ENCODE measurements around the gene SPANXN3.
"Not testable (repeated sequence)": the region's sequence is repeated elsewhere in the genome, so short reads cannot be mapped to it uniquely, and the experiment has no call there.

SPANXN3 gene

GRCh38 chrX:143517375-143517774 lies at the start of gene SPANXN3:
SPANXN3 (minus strand) TSS chrX:143517475; CDS start chrX:143517391, 84 bp downstream.
- not testable (repeated sequence) for H3K27ac ChIP-seq (ENCODE audit: low read length); H3K27me3 ChIP-seq (ENCODE audit: control insufficient read depth in 1 of 2, insufficient read depth in 2 of 2, low read length in 2 of 2); H3K4me3 ChIP-seq (ENCODE audit: low read length in 2 of 2)

GRCh38 chrX:143536176-143536575 lies 18.9 kb upstream of the SPANXN3 start:
- no peaks in the 10 kb centered on the region for H3K36me3 ChIP-seq (ENCODE audit: control insufficient read depth in 2 of 2, insufficient read depth in 2 of 2, low read length in 2 of 2)
- no peak overlapping the region for H3K27ac ChIP-seq (ENCODE audit: low read length)
- no peak overlapping the region for H3K9ac ChIP-seq (ENCODE audit: low read length in 2 of 2)
- H3K4me3 ChIP-seq (ENCODE audit: low read length in 2 of 2), result no peak overlapping the region
- no peaks in the 10 kb centered on the region for H3K4me1 ChIP-seq (ENCODE audit: control insufficient read depth, insufficient read depth, low read length)
- H3K27me3 ChIP-seq (ENCODE audit: control insufficient read depth in 1 of 2, insufficient read depth in 2 of 2, low read length in 2 of 2), result peaks cover 0 to 4% of the 10 kb centered on the region in 2 donors
- H3K9me3 ChIP-seq (ENCODE audit: control insufficient read depth in 2 of 2, low read length in 2 of 2), result peaks cover 0 to 4% of the 10 kb centered on the region in 2 donors

More at GRCh38 chrX:143517375-143517774, at the start of gene SPANXN3:
- not testable (repeated sequence) for H3K36me3 ChIP-seq (ENCODE audit: control insufficient read depth in 2 of 2, insufficient read depth in 2 of 2, low read length in 2 of 2); H3K9ac ChIP-seq (ENCODE audit: low read length in 2 of 2); H3K4me1 ChIP-seq (ENCODE audit: control insufficient read depth, insufficient read depth, low read length); H3K9me3 ChIP-seq (ENCODE audit: control insufficient read depth in 2 of 2, low read length in 2 of 2)

GRCh38 chrX:143502196-143502595 lies 15.1 kb downstream of the SPANXN3 start:
- not testable (repeated sequence) for H3K4me3 ChIP-seq (ENCODE audit: low read length in 2 of 2); H3K27me3 ChIP-seq (ENCODE audit: control insufficient read depth in 1 of 2, insufficient read depth in 2 of 2, low read length in 2 of 2); H3K36me3 ChIP-seq (ENCODE audit: control insufficient read depth in 2 of 2, insufficient read depth in 2 of 2, low read length in 2 of 2); H3K9me3 ChIP-seq (ENCODE audit: control insufficient read depth in 2 of 2, low read length in 2 of 2); H3K27ac ChIP-seq (ENCODE audit: low read length); H3K9ac ChIP-seq (ENCODE audit: low read length in 2 of 2); H3K4me1 ChIP-seq (ENCODE audit: control insufficient read depth, insufficient read depth, low read length)

- H3K9ac ChIP-seq (ENCODE audit: low read length in 2 of 2), result no peak overlapping the region
- H3K27ac ChIP-seq (ENCODE audit: low read length), result no peak overlapping the region
- no peaks in the 10 kb centered on the region for H3K36me3 ChIP-seq (ENCODE audit: control insufficient read depth in 2 of 2, insufficient read depth in 2 of 2, low read length in 2 of 2)
These were observed 16.5 kb downstream of the SPANXN3 start for GRCh38 chrX:143500751-143501150.

GRCh38 chrX:143486105-143486504 lies 31.2 kb downstream of the SPANXN3 start:
- Histone ChIP-seq H3K36me3 (ENCODE audit: control insufficient read depth in 2 of 2, insufficient read depth in 2 of 2, low read length in 2 of 2) (no peaks in the 10 kb centered on the region), H3K9ac (ENCODE audit: low read length in 2 of 2) (no peak overlapping the region), H3K4me1 (ENCODE audit: control insufficient read depth, insufficient read depth, low read length) (no peaks in the 10 kb centered on the region), H3K9me3 (ENCODE audit: control insufficient read depth in 2 of 2, low read length in 2 of 2) (no peaks in the 10 kb centered on the region), H3K4me3 (ENCODE audit: low read length in 2 of 2) (no peak overlapping the region), H3K27me3 (ENCODE audit: control insufficient read depth in 1 of 2, insufficient read depth in 2 of 2, low read length in 2 of 2) (no peaks in the 10 kb centered on the region), H3K27ac (ENCODE audit: low read length) (no peak overlapping the region)

More at GRCh38 chrX:143500751-143501150, 16.5 kb downstream of the SPANXN3 start:
- Histone ChIP-seq H3K4me1 (ENCODE audit: control insufficient read depth, insufficient read depth, low read length) (no peaks in the 10 kb centered on the region), H3K27me3 (ENCODE audit: control insufficient read depth in 1 of 2, insufficient read depth in 2 of 2, low read length in 2 of 2) (no peaks in the 10 kb centered on the region), H3K9me3 (ENCODE audit: control insufficient read depth in 2 of 2, low read length in 2 of 2) (no peaks in the 10 kb centered on the region), H3K4me3 (ENCODE audit: low read length in 2 of 2) (no peak overlapping the region)

- H3K4me1 ChIP-seq (ENCODE audit: control insufficient read depth, insufficient read depth, low read length), result no peaks in the 10 kb centered on the region
- no peak overlapping the region for H3K9ac ChIP-seq (ENCODE audit: low read length in 2 of 2)
- no peaks in the 10 kb centered on the region for H3K36me3 ChIP-seq (ENCODE audit: control insufficient read depth in 2 of 2, insufficient read depth in 2 of 2, low read length in 2 of 2)
- no peaks in the 10 kb centered on the region for H3K9me3 ChIP-seq (ENCODE audit: control insufficient read depth in 2 of 2, low read length in 2 of 2)
- no peak overlapping the region for H3K4me3 ChIP-seq (ENCODE audit: low read length in 2 of 2)
- no peak overlapping the region for H3K27ac ChIP-seq (ENCODE audit: low read length)
- no peaks in the 10 kb centered on the region for H3K27me3 ChIP-seq (ENCODE audit: control insufficient read depth in 1 of 2, insufficient read depth in 2 of 2, low read length in 2 of 2)
These were observed 40.5 kb downstream of the SPANXN3 start for GRCh38 chrX:143476751-143477150.

GRCh38 chrX:143472347-143472938 lies 44.8 kb downstream of the SPANXN3 start:
- no peaks in the 10 kb centered on the region for H3K9me3 ChIP-seq (ENCODE audit: control insufficient read depth in 2 of 2, low read length in 2 of 2)
- H3K27me3 ChIP-seq (ENCODE audit: control insufficient read depth in 1 of 2, insufficient read depth in 2 of 2, low read length in 2 of 2), result no peaks in the 10 kb centered on the region
- H3K4me3 ChIP-seq (ENCODE audit: low read length in 2 of 2), result no peak overlapping the region
- H3K4me1 ChIP-seq (ENCODE audit: control insufficient read depth, insufficient read depth, low read length), result no peaks in the 10 kb centered on the region
- H3K27ac ChIP-seq (ENCODE audit: low read length), result no peak overlapping the region
- H3K36me3 ChIP-seq (ENCODE audit: control insufficient read depth in 2 of 2, insufficient read depth in 2 of 2, low read length in 2 of 2), result no peaks in the 10 kb centered on the region
- no peak overlapping the region for H3K9ac ChIP-seq (ENCODE audit: low read length in 2 of 2)

GRCh38 chrX:143466130-143466529 lies 51.1 kb downstream of the SPANXN3 start:
- Histone ChIP-seq H3K9ac (ENCODE audit: low read length in 2 of 2) (no peak overlapping the region), H3K9me3 (ENCODE audit: control insufficient read depth in 2 of 2, low read length in 2 of 2) (no peaks in the 10 kb centered on the region), H3K27me3 (ENCODE audit: control insufficient read depth in 1 of 2, insufficient read depth in 2 of 2, low read length in 2 of 2) (no peaks in the 10 kb centered on the region), H3K36me3 (ENCODE audit: control insufficient read depth in 2 of 2, insufficient read depth in 2 of 2, low read length in 2 of 2) (no peaks in the 10 kb centered on the region), H3K27ac (ENCODE audit: low read length) (no peak overlapping the region), H3K4me1 (ENCODE audit: control insufficient read depth, insufficient read depth, low read length) (no peaks in the 10 kb centered on the region), H3K4me3 (ENCODE audit: low read length in 2 of 2) (no peak overlapping the region)

- no peaks in the 10 kb centered on the region for H3K36me3 ChIP-seq (ENCODE audit: control insufficient read depth in 2 of 2, insufficient read depth in 2 of 2, low read length in 2 of 2)
- no peak overlapping the region for H3K27ac ChIP-seq (ENCODE audit: low read length)
- no peak overlapping the region for H3K9ac ChIP-seq (ENCODE audit: low read length in 2 of 2)
- H3K9me3 ChIP-seq (ENCODE audit: control insufficient read depth in 2 of 2, low read length in 2 of 2), result no peaks in the 10 kb centered on the region
- H3K4me1 ChIP-seq (ENCODE audit: control insufficient read depth, insufficient read depth, low read length), result no peaks in the 10 kb centered on the region
- H3K27me3 ChIP-seq (ENCODE audit: control insufficient read depth in 1 of 2, insufficient read depth in 2 of 2, low read length in 2 of 2), result no peaks in the 10 kb centered on the region
- H3K4me3 ChIP-seq (ENCODE audit: low read length in 2 of 2), result no peak overlapping the region
These were observed 54.6 kb downstream of the SPANXN3 start for GRCh38 chrX:143462696-143463095.

GRCh38 chrX:143461606-143462005 lies 55.7 kb downstream of the SPANXN3 start:
- no peaks in the 10 kb centered on the region for H3K27me3 ChIP-seq (ENCODE audit: control insufficient read depth in 1 of 2, insufficient read depth in 2 of 2, low read length in 2 of 2)
- H3K4me3 ChIP-seq (ENCODE audit: low read length in 2 of 2), result no peak overlapping the region
- H3K4me1 ChIP-seq (ENCODE audit: control insufficient read depth, insufficient read depth, low read length), result no peaks in the 10 kb centered on the region
- no peak overlapping the region for H3K27ac ChIP-seq (ENCODE audit: low read length)
- H3K9me3 ChIP-seq (ENCODE audit: control insufficient read depth in 2 of 2, low read length in 2 of 2), result no peaks in the 10 kb centered on the region
- H3K9ac ChIP-seq (ENCODE audit: low read length in 2 of 2), result no peak overlapping the region
- no peaks in the 10 kb centered on the region for H3K36me3 ChIP-seq (ENCODE audit: control insufficient read depth in 2 of 2, insufficient read depth in 2 of 2, low read length in 2 of 2)
